ENCODE results near the gene TLN1.

The TLN1 gene

DNA sequence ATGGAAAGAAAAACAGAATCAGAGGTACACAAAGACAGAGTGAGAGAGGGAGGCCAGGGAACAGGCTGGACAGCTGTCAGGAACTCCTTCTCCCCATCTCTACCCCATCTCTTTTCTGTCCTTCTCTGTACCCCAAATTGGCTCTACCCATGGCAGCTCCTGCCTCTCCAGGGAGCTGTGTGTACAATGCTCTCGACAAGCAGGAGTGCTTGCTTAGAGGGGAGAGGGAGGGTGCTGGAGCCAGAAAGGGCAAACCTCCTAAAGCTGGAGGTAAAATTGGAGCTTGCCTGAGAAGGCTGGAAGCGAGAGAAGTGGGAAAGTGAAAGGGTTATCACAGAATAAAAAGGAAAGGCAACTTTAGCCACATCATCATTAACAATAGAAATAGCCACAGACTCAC lies 48.7 kb downstream of the TLN1 start:
- DNase-seq: no peak

DNA sequence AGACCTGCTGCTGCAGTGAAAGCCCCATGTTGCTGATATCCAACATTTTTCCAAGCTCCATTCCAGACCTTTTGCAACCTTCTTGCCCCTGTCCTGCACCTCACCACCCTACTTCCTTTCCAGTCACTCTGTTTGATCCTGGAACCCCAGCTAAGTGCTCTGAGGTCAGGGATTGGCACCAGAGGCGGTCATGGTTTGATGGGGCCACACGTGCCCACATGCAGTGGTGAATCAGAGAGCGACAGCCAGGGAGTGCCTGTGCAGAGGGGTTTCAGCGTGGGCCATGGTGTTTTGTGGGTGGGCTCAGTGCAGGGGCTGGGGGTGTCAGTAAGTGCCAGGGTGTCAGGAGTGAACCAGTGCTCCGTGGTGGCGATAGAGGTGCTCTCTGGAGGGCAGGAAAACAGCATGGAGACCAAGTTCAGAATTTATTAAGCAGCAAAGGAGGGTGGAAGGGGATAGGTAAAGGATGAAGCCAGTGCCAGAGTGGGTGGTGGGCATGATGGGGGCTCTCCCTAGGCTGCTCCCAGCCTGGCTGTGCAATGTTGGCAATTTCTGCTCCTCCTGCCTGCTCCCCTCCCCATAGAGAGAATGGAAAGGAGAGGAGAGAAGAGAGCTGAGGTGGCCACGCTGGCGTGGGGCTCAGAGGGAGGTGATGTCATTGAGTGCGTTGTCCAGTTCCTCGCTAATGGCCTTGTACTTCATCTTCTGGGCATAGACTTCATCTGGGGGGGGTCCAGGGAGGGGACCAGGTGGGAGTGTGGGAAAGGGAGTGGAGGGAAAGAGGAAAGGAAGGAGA lies 49.3 kb downstream of the TLN1 start:
- DNase-seq: no peak

DNA sequence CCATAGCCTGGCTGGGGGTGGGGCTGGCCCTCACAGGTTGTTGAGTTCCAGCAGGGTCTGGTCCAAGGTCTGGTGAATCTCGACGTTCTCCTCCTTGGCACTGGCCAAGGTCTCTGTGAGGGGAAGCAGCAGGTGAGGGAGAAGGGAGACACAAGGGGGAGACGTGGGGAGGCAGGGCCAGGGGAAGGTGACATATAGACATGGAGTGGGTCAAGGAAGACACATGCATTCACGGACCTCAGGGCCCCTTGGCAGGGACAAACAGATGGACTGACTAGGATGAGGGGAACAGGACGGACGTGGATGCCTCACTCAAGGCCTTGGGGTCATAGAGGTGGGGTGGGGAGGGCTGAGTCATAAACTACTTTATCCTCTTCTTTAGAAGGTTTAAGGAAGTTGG lies 49.9 kb downstream of the TLN1 start:
- no peak for DNase-seq

DNA sequence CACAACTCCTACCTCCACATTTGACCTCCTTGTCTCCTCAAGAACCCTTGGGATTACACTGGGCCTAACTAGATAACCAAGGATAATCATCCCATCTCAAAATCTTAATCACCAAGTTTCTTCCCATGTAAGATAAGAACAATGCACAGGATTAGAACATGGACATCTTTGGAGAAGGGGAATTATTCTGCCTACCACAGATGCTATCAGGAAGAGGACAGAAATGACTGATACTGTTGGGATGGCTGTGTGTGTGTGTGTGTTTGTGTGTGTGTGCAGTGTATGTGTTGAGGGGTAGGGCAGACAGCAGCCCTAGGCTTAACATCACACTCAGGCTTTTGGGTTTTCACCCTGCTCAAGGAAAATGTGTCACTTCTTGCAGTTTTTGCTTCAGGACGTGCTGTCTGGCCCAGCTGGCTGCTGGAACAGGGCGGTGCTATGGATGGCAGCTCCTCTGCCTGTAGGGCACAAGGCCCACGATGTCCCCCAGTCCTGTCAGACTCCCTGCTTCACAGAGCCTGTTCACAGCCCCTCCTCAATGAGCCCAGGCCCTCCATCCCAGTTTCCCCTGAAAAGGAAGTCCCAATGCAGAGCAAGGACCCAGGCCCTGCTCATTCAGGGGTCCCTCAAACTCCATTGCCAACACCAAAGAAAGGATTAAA lies 50.5 kb downstream of the TLN1 start:
- DNase-seq: no peak

DNA sequence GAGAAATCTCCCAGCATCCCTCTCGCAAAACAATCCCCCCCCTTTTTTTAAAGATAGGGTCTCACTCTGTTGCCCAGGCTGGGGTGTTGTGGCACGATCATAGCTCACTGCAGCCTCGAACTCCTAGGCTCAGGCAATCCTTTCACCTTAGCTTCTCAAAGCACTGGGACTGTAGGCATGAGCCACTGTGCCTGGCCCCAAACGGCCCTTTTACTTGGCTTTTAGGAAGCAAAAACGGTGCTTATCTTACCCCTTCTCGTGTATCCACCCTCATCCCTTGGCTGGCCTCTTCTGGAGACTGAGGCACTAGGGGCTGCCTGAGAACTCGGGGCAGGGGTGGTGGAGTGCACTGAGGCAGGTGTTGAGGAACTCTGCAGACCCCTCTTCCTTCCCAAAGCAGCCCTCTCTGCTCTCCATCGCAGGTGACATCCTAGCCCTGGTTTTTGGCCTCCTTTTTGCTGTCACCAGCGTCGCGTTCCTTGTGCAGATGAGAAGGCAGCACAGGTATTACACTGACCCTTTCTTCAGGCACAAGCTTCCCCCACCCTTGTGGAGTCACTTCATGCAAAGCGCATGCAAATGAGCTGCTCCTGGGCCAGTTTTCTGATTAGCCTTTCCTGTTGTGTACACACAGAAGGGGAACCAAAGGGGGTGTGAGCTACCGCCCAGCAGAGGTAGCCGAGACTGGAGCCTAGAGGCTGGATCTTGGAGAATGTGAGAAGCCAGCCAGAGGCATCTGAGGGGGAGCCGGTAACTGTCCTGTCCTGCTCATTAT lies 51.5 kb downstream of the TLN1 start:
- DNase-seq: no peak

DNA sequence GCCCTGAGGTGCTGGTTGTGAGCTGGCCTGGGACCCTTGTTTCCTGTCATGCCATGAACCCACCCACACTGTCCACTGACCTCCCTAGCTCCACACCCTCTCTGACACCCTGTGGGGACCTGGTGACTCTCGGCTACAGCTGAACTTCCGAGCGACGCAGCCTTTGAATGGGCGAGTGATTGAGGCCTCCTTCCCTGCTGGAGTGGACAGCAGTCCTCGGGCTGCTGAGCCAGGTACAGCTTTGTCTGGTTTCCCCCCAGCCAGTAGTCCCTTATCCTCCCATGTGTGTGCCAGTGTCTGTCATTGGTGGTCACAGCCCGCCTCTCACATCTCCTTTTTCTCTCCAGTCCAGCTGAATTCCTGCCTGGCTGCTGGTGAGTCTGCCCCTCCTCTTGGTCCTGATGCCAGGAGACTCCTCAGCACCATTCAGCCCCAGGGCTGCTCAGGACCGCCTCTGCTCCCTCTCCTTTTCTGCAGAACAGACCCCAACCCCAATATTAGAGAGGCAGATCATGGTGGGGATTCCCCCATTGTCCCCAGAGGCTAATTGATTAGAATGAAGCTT lies 52.1 kb downstream of the TLN1 start:
- DNase-seq: no peak

DNA sequence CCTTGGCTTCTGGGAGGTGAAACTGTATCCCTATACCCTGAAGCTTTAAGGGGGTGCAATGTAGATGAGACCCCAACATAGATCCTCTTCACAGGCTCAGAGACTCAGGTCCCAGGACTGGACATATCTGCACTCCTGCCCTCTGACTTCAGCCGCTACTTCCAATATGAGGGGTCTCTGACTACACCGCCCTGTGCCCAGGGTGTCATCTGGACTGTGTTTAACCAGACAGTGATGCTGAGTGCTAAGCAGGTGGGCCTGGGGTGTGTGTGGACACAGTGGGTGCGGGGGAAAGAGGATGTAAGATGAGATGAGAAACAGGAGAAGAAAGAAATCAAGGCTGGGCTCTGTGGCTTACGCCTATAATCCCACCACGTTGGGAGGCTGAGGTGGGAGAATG lies 52.9 kb downstream of the TLN1 start:
- DNase-seq: no peak

DNA sequence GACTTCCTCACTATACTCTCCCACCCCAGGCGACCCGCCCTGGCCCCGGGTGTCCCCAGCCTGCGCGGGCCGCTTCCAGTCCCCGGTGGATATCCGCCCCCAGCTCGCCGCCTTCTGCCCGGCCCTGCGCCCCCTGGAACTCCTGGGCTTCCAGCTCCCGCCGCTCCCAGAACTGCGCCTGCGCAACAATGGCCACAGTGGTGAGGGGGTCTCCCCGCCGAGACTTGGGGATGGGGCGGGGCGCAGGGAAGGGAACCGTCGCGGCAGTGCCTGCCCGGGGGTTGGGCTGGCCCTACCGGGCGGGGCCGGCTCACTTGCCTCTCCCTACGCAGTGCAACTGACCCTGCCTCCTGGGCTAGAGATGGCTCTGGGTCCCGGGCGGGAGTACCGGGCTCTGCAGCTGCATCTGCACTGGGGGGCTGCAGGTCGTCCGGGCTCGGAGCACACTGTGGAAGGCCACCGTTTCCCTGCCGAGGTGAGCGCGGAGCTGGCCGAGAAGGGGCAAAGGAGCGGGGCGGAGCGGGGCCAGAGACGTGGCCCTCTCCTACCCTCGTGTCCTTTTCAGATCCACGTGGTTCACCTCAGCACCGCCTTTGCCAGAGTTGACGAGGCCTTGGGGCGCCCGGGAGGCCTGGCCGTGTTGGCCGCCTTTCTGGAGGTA lies 56.1 kb downstream of the TLN1 start:
- DNase-seq: peak; percentile 20 to 42

DNA sequence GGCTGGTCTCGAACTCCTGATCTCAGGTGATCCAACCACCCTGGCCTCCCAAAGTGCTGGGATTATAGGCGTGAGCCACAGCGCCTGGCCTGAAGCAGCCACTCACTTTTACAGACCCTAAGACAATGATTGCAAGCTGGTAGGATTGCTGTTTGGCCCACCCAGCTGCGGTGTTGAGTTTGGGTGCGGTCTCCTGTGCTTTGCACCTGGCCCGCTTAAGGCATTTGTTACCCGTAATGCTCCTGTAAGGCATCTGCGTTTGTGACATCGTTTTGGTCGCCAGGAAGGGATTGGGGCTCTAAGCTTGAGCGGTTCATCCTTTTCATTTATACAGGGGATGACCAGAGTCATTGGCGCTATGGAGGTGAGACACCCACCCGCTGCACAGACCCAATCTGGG lies 56.8 kb downstream of the TLN1 start:
- no peak for DNase-seq

DNA sequence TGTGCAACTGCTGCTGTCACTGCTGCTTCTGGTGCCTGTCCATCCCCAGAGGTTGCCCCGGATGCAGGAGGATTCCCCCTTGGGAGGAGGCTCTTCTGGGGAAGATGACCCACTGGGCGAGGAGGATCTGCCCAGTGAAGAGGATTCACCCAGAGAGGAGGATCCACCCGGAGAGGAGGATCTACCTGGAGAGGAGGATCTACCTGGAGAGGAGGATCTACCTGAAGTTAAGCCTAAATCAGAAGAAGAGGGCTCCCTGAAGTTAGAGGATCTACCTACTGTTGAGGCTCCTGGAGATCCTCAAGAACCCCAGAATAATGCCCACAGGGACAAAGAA lies 58.0 kb downstream of the TLN1 start:
- DNase-seq: no peak

DNA sequence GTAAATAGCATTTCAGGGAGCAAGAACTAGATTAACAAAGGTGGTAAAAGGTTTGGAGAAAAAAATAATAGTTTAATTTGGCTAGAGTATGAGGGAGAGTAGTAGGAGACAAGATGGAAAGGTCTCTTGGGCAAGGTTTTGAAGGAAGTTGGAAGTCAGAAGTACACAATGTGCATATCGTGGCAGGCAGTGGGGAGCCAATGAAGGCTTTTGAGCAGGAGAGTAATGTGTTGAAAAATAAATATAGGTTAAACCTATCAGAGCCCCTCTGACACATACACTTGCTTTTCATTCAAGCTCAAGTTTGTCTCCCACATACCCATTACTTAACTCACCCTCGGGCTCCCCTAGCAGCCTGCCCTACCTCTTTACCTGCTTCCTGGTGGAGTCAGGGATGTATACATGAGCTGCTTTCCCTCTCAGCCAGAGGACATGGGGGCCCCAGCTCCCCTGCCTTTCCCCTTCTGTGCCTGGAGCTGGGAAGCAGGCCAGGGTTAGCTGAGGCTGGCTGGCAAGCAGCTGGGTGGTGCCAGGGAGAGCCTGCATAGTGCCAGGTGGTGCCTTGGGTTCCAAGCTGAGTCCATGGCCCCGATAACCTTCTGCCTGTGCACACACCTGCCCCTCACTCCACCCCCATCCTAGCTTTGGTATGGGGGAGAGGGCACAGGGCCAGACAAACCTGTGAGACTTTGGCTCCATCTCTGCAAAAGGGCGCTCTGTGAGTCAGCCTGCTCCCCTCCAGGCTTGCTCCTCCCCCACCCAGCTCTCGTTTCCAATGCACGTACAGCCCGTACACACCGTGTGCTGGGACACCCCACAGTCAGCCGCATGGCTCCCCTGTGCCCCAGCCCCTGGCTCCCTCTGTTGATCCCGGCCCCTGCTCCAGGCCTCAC lies 58.6 kb downstream of the TLN1 start, which contains the start of gene CA9:
Gene CA9 (plus strand): TSS at position 797 of the 893 bp plus-strand sequence. CDS start 32 bp downstream, at position 829.
- no peak for DNase-seq

DNA sequence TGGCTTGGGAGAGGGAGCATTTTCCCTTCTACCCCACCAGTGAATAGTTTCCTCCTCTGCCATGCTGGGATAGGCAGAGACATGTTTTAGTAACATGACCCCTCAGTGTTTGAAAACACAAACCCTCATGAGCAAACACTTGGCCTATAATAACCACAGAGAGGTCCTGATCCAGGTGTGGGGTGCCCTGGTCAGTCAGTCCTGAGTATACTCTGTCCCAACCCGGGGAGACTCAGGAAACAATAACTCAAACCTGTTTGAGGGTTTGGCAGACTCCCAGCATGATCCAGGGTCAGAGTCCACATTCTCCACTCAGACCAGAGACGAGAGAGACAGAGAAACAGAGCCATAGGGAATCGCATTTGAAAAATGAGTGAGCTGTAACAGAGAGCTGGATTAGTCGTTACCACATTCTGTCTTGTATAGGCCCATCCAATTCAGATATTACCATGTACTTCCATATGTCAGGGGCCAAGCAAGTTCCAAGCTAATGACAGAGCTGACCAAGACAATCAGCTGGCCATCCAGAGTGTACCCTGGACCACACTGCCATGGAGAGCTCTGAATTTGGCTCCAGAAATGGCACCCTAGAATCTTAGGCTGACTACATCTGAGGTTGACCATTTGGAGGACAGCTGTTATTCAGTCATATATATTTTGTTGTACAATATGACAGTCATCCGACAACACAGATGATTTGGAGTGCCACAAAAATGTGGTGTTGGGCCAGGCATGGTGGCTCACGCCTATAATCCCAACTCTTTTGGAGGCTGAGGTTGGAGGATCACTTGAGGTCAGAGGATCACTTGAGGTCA lies 62.5 kb downstream of the TLN1 start:
- DNase-seq: no peak

DNA sequence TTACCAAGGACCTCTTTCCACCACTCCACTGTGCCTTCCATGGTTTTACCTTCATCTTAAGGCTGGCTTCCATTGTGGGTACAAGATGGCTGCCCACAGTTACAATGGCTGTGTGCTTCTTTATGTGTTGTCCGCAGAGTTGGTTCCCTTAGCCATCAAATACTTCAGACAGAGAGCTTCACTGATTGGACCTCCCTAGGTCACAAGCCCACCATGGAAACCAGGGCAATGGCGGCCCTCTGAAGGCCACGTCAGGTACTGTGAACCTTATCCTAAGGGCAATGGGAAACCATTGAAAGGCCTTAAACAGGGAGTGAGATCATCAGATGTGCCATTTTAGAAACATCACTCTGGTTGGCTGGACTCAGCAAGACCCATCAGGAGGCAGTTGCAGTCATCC lies 64.1 kb downstream of the TLN1 start:
- no peak for DNase-seq

DNA sequence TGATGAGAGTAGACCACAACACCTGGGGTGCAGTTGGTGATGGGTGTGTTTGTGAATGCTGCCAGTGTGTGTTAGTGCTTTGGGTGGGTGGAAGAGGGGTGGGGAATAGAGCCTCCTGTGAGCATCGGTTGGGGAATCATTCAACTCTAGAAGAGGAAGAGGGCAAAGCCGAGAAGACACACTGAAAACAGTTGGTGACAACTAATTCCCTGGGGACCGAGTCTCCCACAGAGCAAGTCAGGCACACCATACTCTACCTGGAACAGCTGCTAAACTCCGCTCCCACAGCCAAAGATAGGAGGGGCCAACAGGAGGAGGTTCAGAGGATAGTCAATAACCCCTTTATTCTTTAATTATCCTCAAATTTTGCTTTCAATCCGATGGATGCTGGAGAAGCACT lies 65.4 kb downstream of the TLN1 start:
- DNase-seq: no peak

DNA sequence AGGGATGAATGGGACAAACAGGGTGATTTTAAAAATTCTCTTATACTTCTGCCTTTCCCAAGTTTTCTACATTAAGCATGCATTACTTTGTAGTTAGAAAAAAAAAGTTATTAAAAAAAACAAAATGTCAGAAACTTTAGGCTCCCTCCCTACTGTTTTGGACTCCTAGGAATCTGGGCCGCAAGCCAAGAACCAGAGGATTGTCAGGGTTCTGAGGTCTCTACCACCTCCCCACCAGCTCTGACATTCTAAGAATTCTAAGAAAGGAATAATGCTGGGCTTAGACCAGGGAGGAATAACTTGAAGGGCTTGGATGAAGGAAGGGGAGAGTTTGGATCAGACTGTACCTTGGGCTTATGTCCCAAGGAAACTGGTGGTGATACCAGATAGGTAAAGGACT lies 66.0 kb downstream of the TLN1 start:
- no peak for DNase-seq

DNA sequence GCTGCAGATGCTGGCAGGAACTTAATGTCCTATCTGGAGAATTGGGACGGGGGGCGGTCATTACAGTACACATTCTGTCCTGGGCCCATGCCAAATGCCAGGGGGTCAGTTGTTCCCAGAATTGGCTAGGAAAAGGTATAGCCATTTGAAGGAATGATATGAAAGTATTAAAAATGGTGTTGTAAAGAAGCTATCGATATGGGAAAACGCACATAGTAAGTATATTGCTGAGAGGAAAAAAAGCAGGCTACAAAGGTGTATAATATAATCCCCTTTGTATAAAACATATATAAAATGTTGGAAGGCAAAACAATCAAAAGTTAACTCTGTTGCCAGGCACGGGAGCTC lies 66.5 kb downstream of the TLN1 start:
- DNase-seq: no peak

DNA sequence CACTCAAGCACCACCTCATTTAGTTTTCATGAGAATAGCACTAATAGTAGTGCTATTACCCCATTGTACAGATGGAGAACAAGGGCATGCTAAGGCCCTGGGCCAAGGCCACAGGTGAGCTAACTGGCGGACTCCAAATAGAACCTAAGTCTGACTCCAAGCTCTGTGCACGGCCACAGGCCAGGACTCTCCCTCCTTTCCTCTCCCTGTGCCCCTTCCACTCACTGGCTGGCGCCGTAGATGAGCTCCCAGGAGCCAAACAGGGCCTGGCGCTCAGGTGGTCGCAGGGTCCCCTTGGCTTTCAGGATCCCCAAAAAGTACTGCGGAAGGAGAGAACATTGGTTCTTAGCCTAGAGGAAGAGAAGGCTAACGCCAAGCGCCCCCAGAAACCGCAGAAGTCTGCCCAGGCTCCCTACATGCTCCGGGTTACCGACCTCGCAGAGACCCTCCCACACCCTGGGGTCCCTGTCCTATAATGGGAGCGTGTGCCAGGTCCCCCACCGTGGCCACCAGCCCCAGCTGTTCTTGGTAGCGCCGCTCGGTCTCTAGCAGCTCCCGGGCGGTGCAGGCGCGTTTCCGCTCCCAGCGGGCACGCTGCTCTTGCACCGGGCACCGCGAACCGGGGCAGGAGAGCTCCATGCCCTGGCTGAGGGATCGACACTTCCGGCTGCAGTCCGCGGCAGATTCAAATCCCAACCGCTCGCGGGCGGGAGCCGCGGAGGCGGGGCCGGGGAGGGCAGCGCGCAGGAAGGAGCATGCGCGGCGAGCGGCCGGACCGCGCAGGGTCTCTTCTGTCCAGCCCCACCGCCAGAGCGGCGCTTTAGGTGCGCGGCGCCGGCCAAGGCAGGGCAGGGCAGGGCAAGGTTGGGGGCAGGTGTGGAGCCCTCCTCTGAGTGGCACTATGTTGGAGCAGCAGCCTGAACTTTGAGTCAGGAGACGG lies 67.2 kb downstream of the TLN1 start, which contains the start of gene ARHGEF39:
Gene ARHGEF39 (minus strand): TSS at position 665 of the 940 bp plus-strand sequence. CDS start 26 bp downstream, at position 639.
- peak; percentile 52 to 74 for DNase-seq

DNA sequence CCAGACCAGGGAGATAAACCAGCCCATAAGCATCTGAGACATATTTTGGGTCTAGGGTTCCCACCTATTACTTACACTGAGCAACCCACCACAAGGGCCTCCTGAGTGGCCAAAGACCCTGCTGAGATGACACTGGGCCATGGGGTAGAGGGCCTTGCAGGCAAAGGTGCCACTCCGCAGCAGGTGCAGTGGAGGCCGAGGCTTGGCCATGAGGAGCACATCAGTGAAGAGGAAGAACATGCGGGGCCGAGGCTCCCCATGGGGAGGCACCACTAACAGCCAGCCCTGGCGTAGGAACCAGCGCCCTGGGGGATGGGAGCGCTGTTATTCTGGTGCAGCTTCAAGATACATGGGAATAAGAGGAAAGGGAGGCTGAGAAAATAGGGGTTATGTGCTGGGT lies 69.6 kb downstream of the TLN1 start:
- no peak for DNase-seq

DNA sequence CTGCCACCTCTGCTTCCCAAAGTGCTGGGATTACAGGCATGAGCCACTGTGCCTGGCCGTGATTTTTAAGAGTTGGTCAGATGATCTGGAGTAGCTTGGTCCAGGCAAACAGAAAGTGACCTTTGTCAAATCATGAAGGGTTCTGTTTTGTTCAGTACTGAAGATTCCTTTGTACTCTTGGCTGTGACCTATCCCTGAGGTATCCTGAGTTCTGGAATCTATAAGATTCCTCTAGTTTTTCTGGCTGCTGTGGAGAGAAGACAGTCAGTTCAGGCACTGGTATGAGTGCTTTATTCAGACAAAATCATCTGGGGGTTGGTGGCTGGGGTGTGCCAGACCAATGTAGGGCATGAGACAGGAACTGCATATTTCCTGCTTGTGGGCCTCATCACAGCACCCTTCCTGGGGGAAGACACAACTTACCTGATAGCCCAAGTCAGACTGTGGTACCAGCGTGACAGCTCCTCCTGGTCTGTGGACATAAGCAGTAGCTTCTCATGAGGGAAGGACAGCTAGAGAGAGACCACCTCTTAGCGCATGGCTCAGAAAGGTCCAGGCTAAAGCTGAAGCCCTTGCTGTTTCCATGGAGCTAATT lies 70.1 kb downstream of the TLN1 start:
- DNase-seq: peak; percentile 43 to 65

All from CD4-positive, alpha-beta T cell treated with Interferon alpha-2 for 1 hour (primary cell).